HG03066 (cell line): ENCODE results near the gene PLEKHA5.
"Not testable (repeated sequence)": the region's sequence is repeated elsewhere in the genome, so short reads cannot be mapped to it uniquely, and the experiment has no call there.

Experiments
- ATAC-seq: cut with Tn5 transposase; IDR thresholded peaks from one replicate; pipeline ENCODE4 v1.9.1; 2021; ENCODE audit warnings: low read depth; ENCODE audit not compliant: unreplicated experiment

Gene PLEKHA5, protein sequence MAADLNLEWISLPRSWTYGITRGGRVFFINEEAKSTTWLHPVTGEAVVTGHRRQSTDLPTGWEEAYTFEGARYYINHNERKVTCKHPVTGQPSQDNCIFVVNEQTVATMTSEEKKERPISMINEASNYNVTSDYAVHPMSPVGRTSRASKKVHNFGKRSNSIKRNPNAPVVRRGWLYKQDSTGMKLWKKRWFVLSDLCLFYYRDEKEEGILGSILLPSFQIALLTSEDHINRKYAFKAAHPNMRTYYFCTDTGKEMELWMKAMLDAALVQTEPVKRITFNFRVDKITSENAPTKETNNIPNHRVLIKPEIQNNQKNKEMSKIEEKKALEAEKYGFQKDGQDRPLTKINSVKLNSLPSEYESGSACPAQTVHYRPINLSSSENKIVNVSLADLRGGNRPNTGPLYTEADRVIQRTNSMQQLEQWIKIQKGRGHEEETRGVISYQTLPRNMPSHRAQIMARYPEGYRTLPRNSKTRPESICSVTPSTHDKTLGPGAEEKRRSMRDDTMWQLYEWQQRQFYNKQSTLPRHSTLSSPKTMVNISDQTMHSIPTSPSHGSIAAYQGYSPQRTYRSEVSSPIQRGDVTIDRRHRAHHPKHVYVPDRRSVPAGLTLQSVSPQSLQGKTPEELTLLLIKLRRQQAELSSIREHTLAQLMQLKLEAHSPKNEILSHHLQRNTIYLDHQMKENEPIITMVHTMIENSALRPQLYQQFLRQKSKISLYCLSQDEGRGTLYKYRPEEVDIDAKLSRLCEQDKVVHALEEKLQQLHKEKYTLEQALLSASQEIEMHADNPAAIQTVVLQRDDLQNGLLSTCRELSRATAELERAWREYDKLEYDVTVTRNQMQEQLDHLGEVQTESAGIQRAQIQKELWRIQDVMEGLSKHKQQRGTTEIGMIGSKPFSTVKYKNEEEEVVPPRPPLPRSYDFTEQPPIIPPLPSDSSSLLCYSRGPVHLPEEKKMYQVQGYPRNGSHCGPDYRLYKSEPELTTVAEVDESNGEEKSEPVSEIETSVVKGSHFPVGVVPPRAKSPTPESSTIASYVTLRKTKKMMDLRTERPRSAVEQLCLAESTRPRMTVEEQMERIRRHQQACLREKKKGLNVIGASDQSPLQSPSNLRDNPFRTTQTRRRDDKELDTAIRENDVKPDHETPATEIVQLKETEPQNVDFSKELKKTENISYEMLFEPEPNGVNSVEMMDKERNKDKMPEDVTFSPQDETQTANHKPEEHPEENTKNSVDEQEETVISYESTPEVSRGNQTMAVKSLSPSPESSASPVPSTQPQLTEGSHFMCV

GRCh38 chr12:19129486-19130223 lies at the start of gene PLEKHA5:
Gene PLEKHA5 (plus strand): TSS chr12:19129733. CDS start chr12:19129800, 67 bp downstream.
- no peak for ATAC-seq

DNA sequence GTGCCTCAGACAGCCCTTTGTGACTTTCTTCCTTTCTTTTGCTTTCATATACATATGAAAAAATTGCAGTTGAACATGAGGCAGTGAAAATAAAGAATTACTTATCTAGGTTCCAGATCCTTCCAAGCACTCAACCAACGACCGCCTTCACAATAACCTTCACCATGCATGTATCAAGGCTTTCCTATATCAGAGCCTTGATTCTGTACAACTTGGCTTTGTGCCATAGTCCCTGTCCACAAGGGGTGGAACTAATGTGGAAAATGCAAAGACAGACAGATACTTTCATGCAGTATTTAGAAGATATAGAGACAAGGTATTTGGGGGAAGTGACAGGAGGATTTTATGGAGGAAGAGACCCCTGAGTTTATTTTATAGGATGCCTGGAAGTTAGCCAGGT lies 48.6 kb upstream of the PLEKHA5 start:
- ATAC-seq: no peak

DNA sequence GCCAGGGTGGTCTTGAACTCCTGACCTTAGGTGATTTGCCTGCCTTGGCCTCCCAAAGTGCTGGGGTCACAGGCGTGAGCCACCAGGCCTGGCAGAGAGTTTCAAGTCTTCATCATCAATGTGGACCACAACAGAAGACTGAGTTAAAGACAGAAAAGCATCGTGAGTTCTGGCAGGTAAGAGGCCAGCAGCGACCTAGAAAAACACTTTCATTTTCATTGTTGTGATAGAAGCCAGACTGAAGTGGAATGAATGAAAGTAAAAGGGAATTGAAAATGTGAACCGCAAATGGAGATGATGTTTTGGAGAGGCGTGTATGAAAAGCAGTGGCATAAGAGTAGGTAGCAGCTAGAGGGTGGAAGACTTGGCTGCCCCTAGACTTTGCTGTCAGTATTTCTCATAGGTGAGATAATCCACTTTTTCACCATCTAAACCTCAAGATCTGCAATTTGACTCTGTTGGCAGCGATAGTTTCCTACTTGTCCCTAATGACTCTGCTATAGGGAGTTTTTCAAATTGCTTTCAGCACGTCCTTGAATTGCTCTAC lies 47.1 kb upstream of the PLEKHA5 start:
- ATAC-seq: no peak

DNA sequence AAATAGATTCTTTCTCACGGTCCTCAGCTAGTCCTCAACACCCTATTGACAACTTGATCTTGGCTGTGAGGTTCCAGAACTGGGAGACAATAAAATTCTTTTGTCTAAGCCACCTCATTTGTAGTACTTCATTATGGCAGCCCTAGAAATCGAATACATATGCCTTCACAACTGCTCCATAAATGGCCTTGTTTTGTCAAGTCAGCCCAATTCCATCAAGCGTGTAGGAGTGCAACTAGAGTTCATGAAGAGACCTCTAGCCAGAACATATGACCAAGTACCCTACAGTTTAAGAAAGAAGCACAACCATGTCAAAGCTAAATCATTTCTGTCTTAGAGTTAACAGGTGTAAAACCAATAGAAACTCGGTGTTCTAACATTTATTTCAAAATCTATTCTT lies 45.0 kb upstream of the PLEKHA5 start:
- ATAC-seq: no peak

DNA sequence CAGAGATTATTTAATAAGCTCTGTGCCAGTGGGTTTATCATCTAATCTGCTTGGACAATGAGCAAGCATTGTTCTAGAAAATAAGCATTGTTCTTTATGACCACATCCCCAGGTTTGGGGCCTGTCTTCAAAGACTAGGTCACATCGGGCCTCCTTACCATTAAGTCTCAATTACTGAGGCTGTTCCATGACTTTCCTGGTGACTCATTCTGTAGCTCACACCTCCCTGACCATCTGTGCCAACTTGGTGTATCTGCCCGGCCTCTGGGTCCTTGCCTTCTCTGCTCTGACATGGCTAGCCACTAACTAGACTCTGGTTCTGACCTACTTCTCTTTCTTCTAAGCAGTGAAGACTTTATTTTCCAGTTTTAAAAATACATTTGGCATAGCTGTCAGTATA lies 44.4 kb upstream of the PLEKHA5 start:
- no peak for ATAC-seq

- no peak for ATAC-seq
Observed at GRCh38 chr12:19088606-19089005, 40.9 kb upstream of the PLEKHA5 start.

- not testable (repeated sequence) for ATAC-seq
Observed at GRCh38 chr12:19092482-19092881, 37.1 kb upstream of the PLEKHA5 start.

- no peak for ATAC-seq
Observed at GRCh38 chr12:19093218-19093617, 36.3 kb upstream of the PLEKHA5 start.

- ATAC-seq: no peak
Observed at GRCh38 chr12:19095331-19095730, 34.2 kb upstream of the PLEKHA5 start.

DNA sequence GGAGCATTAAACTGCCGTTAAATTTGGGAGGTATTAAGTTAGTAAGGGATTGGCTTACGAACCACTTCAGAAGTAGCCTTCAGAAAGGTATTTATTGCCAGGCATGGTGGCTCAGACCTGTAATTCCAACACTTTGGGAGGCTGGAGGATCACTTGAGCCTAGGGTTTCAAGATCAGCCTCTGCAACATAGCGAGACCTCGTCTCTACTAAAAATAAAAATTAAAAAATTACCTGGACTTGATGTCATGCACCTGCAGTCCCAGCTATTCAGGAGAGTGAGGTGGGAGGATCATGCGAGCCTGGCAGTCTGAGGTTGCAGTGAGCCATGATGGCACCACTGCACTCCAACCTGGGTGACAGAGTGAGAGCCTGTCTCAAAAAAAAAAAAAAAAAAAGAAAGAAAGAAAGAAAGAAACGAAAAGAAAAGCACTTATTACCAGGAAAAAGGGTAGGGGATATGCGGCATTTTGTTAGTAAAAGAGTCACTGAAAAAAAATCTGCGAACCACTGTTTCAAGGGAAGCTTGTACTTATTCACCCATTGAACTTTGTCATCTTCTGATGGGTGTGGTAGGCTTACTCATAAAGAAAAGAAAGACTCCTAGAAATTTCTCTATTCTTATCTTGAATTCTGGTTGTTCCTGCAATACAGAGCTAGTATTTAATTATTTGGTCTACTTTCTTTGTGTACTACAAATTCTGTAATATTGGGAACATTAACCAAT lies 33.6 kb upstream of the PLEKHA5 start:
- no peak for ATAC-seq

DNA sequence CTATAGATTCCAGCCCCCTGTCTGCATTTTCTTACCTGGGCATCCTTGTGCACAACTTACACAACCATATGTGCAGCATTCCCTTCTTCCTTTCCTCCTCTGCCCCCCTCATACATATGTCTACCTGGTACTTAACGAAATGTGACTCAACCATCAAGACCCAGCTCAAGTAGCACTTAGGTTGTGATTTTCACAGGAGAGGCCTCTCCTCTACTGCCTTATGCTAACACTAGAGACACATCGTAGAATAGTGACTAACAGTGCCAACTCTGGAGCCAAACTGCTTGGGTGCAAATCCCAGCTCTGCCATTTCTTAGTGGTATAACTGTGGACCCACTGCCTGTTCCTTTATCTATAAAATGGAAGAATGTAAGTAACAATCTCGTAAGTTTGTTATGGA lies 24.1 kb upstream of the PLEKHA5 start:
- ATAC-seq: no peak

DNA sequence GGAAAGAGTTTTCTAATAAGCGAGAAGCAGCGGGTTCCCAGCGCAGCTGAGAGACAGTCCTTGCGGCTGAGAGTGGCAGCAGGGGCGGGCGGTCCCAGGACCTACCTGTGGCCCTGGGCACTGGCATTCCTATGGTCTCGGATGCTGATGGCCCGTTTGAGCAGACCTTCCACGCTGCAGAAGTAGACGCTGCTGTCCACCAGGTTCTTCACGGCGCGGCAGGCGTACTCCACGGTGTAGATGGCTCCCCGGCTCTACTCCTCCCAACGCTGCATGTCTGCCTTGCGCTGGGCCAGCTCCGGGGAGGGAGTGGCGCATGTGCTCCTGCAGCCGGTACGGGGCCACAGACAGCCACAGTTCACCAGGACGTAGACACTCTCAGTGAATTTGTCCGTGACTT lies 21.8 kb upstream of the PLEKHA5 start:
- no peak for ATAC-seq

GRCh38 chr12:19110221-19110940 lies 19.2 kb upstream of the PLEKHA5 start:
- no peak for ATAC-seq

DNA sequence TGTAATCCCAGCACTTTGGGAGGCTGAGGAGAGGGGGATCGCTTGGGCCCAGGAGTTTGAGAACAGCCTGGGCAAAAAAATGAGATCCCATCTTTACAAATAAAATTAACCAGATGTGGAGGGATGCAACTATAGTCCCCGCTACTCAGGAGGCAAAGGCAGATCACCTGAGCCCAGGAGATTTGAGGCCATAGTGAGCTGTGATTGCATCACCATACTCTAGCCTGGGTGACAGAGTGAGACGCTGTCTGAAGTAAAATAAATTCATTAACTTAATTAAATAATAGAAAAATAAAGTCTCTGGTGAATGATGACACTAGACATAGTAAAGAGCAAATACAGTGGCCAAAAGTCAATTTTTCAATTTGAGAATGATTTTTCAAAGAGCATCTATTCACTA lies 16.1 kb upstream of the PLEKHA5 start:
- ATAC-seq: no peak

- no peak for ATAC-seq
Observed at GRCh38 chr12:19115285-19115684, 14.2 kb upstream of the PLEKHA5 start.

DNA sequence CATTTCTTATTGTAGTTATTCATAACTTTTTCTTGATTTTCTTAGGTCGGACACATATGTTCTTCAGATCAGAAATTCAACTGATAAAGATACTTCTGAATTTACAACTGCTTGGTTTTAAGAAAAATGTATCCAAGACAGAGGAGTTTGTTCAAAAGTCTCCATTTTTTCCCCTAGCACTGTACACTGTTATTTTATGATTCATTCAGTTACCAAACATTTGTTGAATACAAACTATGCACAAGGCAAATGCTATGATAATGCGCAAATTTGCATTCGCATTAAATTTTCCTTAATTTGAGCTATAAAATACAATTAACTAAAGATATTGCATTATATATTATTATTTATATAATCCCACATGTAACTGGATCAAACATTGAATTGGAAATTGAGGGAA lies 10.1 kb upstream of the PLEKHA5 start:
- no peak for ATAC-seq

DNA sequence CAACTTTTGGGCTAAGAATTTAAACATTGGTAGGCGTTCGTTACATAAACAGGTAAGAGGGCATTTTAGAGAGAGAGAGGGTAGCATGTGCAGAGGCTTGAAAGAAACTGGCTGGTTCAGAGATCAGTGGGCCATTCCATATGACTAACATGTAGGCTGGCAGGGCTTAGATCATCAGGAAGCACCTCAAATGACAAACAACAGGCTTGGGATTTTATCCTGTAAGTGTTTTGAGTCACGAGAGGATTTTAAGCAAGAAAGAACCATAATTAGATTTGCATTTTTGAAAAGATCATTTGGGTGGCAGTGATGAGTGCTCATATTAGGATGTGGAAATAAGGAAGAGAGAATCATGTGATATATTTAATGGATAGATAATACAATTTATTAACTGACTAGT lies 8.7 kb upstream of the PLEKHA5 start:
- no peak for ATAC-seq

DNA sequence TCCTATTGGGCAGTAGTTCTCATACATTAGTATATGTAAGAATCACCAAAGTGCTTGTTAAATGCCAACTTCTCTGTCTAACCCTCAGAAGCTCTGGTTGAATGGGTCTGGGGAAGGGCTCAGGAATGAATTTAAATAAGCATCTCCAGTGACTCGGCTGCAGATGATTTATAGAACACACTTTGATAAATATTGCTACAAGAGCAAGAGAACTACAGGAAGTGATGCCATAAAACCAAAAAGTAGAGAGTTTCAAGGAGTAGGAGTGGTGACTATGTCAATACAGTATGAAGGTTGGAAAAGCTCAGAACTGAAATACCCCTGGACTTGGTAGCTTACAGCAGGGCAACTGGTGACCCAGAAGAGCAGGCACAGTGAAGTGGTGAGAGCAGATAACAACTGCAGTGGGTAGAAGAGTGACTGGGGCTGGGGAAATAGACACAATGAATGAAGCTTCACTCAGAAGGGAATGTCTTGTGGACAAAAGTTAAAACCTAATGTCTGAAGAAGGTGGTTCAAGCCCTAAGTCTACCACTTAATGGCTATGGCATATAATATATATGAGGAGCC lies 8.0 kb upstream of the PLEKHA5 start:
- no peak for ATAC-seq
